Left ventricle myocardium inferior (tissue), 1 donor: Measurements from ENCODE around the gene BLVRB. TPM values are rescaled to one million over a fixed set of nuclear protein-coding genes. Genes with fewer than 3 reads are reported as not detected.

ENCODE experiments used
- DNase-seq: peaks from one replicate; pipeline ENCODE4 v3.0.0-alpha.2; 2020
- H3K27ac ChIP-seq: fragments of 200-600 bp; replicated peaks from 2 replicates; pipeline ENCODE4 v1.8.0; 2021
- H3K27me3 ChIP-seq: fragments of 200-600 bp; 2 replicates; pipeline ENCODE4 v1.8.0; 2021; ENCODE audit warnings: low read depth
- H3K36me3 ChIP-seq: fragments of 200-600 bp; 2 replicates; pipeline ENCODE4 v1.8.0; 2021
- H3K4me1 ChIP-seq: fragments of 200-600 bp; 2 replicates; pipeline ENCODE4 v1.8.0; 2021
- H3K4me3 ChIP-seq: fragments of 200-600 bp; 2 replicates; pipeline ENCODE4 v1.8.0; 2021; ENCODE audit warnings: mild to moderate bottlenecking, moderate library complexity
- H3K9me3 ChIP-seq: fragments of 200-600 bp; replicated peaks from 2 replicates; pipeline ENCODE4 v1.8.0; 2021
- intact Hi-C: fragments of 100-400 bp; cut with micrococcal nuclease; formaldehyde crosslinking; loops from one replicate; pipeline ENCODE4 v1.11.0; 2022
- total RNA-seq: library from RNA; stranded (reverse); fragmentation: NEBNext Ultra II Directional; extraction: Animal tissue kit (Norgen Biotek cat#: 25700); gene quantifications from one replicate; pipeline ENCODE4 v1.2.1, GENCODE V29; 2021
- TF ChIP-seq, protein P1 (sequence below): fragments of 200-600 bp; IDR thresholded peaks from 2 replicates; pipeline ENCODE4 v1.8.0; 2021; ENCODE audit warnings: antibody characterized with exemption, mild to moderate bottlenecking, borderline replicate concordance
- donor health status: DM: no; HTN: yes; CAD: no; lungs with severe emphysema.

BLVRB gene
- total RNA-seq, 1 donor from 2014 or later = 91.3 TPM

- Histone ChIP-seq H3K27ac (no peak overlapping the region), H3K4me3 (no peak overlapping the region), H3K36me3 (no peaks in the 10 kb centered on the region), H3K4me1 (peaks cover 10% of the 10 kb centered on the region), H3K9me3 (no peaks in the 10 kb centered on the region), H3K27me3 (peaks cover 49% of the 10 kb centered on the region)
- no peak for DNase-seq
- intact Hi-C loops = no loop called here
- TF ChIP-seq, protein P1, sequence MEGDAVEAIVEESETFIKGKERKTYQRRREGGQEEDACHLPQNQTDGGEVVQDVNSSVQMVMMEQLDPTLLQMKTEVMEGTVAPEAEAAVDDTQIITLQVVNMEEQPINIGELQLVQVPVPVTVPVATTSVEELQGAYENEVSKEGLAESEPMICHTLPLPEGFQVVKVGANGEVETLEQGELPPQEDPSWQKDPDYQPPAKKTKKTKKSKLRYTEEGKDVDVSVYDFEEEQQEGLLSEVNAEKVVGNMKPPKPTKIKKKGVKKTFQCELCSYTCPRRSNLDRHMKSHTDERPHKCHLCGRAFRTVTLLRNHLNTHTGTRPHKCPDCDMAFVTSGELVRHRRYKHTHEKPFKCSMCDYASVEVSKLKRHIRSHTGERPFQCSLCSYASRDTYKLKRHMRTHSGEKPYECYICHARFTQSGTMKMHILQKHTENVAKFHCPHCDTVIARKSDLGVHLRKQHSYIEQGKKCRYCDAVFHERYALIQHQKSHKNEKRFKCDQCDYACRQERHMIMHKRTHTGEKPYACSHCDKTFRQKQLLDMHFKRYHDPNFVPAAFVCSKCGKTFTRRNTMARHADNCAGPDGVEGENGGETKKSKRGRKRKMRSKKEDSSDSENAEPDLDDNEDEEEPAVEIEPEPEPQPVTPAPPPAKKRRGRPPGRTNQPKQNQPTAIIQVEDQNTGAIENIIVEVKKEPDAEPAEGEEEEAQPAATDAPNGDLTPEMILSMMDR = no peak
Measured at GRCh38 chr19:40511487-40511886, 45.9 kb upstream of the BLVRB start.

DNA sequence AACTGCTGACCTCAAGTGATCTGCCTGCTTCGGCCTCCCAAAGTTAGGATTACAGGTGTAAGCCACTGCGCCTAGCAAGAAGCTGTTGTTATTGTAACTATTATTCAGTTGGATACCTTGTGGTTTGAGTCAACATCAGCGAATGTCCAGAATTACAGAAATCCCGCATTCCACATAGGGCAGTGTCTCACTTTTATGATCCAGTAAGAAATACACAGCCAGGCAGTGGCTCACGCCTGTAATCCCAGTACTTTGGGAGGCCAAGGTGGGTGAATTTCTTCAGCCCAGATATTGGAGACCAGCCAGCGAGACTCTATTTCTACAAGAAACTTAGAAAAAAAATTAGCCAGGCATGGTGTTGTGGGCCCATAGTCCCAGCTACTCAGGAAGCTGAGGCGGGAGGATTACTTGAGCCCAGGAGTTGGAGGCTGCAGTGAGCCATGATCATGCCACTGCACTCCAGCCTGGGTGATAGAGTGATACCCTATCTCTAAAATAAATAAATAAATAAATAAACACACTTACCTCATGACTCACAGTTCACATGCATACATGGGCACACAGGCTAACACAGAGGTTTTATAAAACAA lies 45.1 kb upstream of the BLVRB start:
- Histone ChIP-seq H3K27ac (no peak overlapping the region), H3K4me1 (peaks cover 10% of the 10 kb centered on the region), H3K9me3 (no peaks in the 10 kb centered on the region), H3K36me3 (no peaks in the 10 kb centered on the region), H3K27me3 (peaks cover 49% of the 10 kb centered on the region), H3K4me3 (no peak overlapping the region)
- TF ChIP-seq, protein P1 = no peak
- DNase-seq = no peak
- intact Hi-C loops = no loop called here

DNA sequence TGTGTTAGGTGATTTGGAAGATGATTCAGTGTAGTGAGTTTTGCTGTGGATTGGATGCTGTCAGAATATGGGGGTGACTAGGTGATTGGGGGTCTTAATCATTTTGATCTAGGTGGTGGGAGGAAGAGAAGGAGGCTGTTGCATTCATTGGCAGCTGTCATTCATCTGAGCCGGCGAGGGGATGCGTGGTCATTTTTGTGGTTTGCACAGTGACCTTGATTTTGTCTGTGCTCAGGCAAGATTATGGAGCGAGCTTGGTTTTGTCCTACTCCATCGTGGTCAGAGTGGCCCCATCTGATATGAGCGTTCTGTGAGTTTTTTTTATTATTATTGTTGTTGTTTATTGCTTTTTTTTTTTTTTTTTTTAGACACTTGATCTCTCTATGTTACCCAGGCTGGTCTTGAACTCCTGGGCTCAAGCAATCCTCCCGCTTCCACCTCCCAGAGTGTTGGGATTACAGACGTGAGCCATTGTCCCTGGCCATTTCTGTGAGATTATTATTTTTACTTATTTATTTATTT lies 43.3 kb upstream of the BLVRB start:
- TF ChIP-seq, protein P1 = no peak
- Histone ChIP-seq H3K4me1 (peaks cover 10% of the 10 kb centered on the region), H3K27ac (no peak overlapping the region), H3K4me3 (no peak overlapping the region), H3K36me3 (no peaks in the 10 kb centered on the region), H3K9me3 (no peaks in the 10 kb centered on the region), H3K27me3 (peaks cover 33% of the 10 kb centered on the region)
- DNase-seq = no peak
- intact Hi-C loops = no loop called here

DNA sequence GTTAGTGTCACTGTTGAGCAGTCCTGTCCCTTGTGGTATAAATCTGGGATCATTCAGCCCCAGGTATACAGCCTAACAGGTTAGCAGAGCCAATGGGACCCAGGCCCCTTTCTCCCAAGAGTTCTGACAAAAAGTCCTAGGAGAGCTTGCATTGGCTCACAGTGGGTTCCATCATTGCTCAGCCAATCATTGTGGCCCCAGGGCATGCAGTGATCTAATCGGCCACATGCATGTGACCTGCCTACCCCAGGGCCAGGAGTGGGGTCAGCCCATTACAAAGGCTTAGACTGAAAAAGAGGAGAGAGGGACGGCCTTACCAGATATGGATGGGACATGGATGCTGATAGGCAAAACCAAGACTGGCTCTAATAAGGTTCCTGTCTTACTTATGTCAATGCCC lies 42.3 kb upstream of the BLVRB start:
- H3K27me3 ChIP-seq = peaks cover 23% of the 10 kb centered on the region
- H3K4me3 ChIP-seq = no peak overlapping the region
- H3K9me3 ChIP-seq = no peaks in the 10 kb centered on the region
- H3K4me1 ChIP-seq = peaks cover 6% of the 10 kb centered on the region
- no peak overlapping the region for H3K27ac ChIP-seq
- H3K36me3 ChIP-seq = no peaks in the 10 kb centered on the region
- intact Hi-C loops = no loop called here
- DNase-seq = no peak
- TF ChIP-seq, protein P1 = no peak

DNA sequence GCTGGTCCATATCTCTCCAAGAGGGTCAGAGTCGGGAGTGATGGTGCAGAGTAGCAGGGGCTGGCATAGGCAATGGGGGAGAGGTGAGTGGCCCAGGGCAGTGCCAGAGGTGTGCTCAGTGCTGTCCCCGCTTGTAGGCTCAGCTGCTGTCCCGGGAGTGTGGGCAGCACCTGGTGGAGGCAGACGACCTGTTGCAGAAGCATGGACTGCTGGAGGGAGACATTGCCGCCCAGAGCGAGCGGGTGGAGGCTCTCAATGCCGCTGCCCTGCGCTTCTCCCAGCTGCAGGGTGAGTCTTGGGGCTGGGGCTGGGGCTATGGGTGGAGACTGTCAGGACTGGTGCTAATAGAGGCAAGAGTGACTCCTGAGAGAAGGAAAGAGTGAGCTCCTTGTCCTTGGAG lies 40.6 kb upstream of the BLVRB start:
- intact Hi-C loops = no loop called here
- no peaks in the 10 kb centered on the region for H3K36me3 ChIP-seq
- peaks cover 14% of the 10 kb centered on the region for H3K27me3 ChIP-seq
- H3K9me3 ChIP-seq = no peaks in the 10 kb centered on the region
- DNase-seq = no peak
- no peak overlapping the region for H3K4me3 ChIP-seq
- H3K27ac ChIP-seq = no peak overlapping the region
- TF ChIP-seq, protein P1 = no peak
- H3K4me1 ChIP-seq = no peaks in the 10 kb centered on the region
